A549 (cell line): ENCODE measurements around the gene SLC18A3. TPM values are rescaled to one million over a fixed set of nuclear protein-coding genes. Genes with fewer than 3 reads are reported as not detected.

Source experiments
- ATAC-seq, 2 experiments: fragments of 200-7000 bp in 1 of 2; fragments of >200 bp in 1 of 2; cut with Nextera tagmentation in 1 of 2; cut with Tn5 transposase in 1 of 2; 3 replicates each; pipeline versions ENCODE4 v1.8.0 to v1.9.1; 2018 to 2020; ENCODE audit warnings: mild to moderate bottlenecking in 1 of 2, moderate library complexity in 1 of 2
- CTCF ChIA-PET: fragments of 300-600 bp; sonication (Branson Sonifier 250); formaldehyde crosslinking; extraction: SDS; loops from one replicate; lab custom pipeline; 2021; ENCODE audit warnings: antibody characterized with exemption, inconsistent platforms; lab: Yijun Ruan, JAX
- POLR2A ChIA-PET: fragments of 350-600 bp; formaldehyde crosslinking; extraction: SDS; loops from one replicate; lab custom pipeline; 2021; ENCODE audit warnings: antibody characterized with exemption, inconsistent platforms; lab: Yijun Ruan, JAX
- DNase-seq, 2 experiments: peaks; one replicate each; pipeline versions ENCODE4 v3.0.0 to v3.0.0-alpha.2; 2011 to 2016; ENCODE audit warnings: low read depth in 1 of 2, low spot score in 1 of 2
- FAIRE-seq: peaks from 2 replicates; lab custom pipeline; 2011; peaks lifted over from hg19 to GRCh38; lab: Jason Lieb, UNC
- H3K27ac ChIP-seq, 2 experiments: fragments of >200 bp; sonication (Bioruptor Twin); formaldehyde crosslinking; 3 replicates each; pipeline ENCODE4 v1.5.1; 2016 to 2017
- H3K4me1 ChIP-seq: fragments of >200 bp; sonication (Bioruptor Twin); formaldehyde crosslinking; 3 replicates; pipeline ENCODE4 v1.6.1; 2016
- H3K4me2 ChIP-seq: fragments of >200 bp; sonication (Bioruptor Twin); formaldehyde crosslinking; 3 replicates; pipeline ENCODE4 v1.6.1; 2016
- H3K4me3 ChIP-seq: fragments of >200 bp; sonication (Bioruptor Twin); formaldehyde crosslinking; 3 replicates; pipeline ENCODE4 v1.5.1; 2016
- H3K9me3 ChIP-seq: fragments of >200 bp; sonication (Bioruptor Twin); formaldehyde crosslinking; 3 replicates; pipeline ENCODE4 v1.6.1; 2016
- ATOH8 ChIP-seq: fragments of 250-450 bp; sonication (Bioruptor Pico); IDR thresholded peaks from 2 replicates; pipeline ENCODE4 v1.5.0; 2020; ENCODE audit warnings: low read depth, mild to moderate bottlenecking, moderate library complexity
- CBX8 ChIP-seq: fragments of 200-600 bp; sonication (generic); IDR thresholded peaks from 2 replicates; pipeline ENCODE4 v1.6.1; 2016
- CHD4 ChIP-seq: fragments of 200-600 bp; sonication (generic); IDR thresholded peaks from 2 replicates; pipeline ENCODE4 v1.6.1; 2016; ENCODE audit warnings: antibody characterized with exemption, mild to moderate bottlenecking, borderline replicate concordance
- ESRRA ChIP-seq: fragments of 150-350 bp; IDR thresholded peaks from 2 replicates; pipeline ENCODE4 v1.6.1; 2014; ENCODE audit warnings: mild to moderate bottlenecking, low read length, borderline replicate concordance
- GATA3 ChIP-seq: IDR thresholded peaks from 2 replicates; pipeline ENCODE4 v1.6.1; 2012; ENCODE audit warnings: borderline replicate concordance
- HDAC2 ChIP-seq: fragments of 200-600 bp; sonication (generic); IDR thresholded peaks from 2 replicates; pipeline ENCODE4 v1.6.1; 2016
- HMGXB4 ChIP-seq: fragments of 250-450 bp; sonication (Bioruptor Pico); IDR thresholded peaks from 2 replicates; pipeline ENCODE4 v1.5.0; 2021; ENCODE audit warnings: mild to moderate bottlenecking, moderate library complexity, borderline replicate concordance
- JUN ChIP-seq, 2 experiments: fragments of >200 bp; sonication (Bioruptor Twin); formaldehyde crosslinking; IDR thresholded peaks; 2 replicates in 1 of 2; 3 replicates in 1 of 2; pipeline ENCODE4 v1.6.1; 2016 to 2017
- KDM5A ChIP-seq: fragments of 200-600 bp; sonication (generic); IDR thresholded peaks from 2 replicates; pipeline ENCODE4 v1.6.1; 2016; ENCODE audit warnings: antibody characterized with exemption, mild to moderate bottlenecking
- MAFK ChIP-seq: fragments of 450-650 bp; IDR thresholded peaks from 2 replicates; pipeline ENCODE4 v1.6.1; 2014; ENCODE audit not compliant: partially characterized antibody
- MYC ChIP-seq: IDR thresholded peaks from 2 replicates; pipeline ENCODE4 v1.6.1; 2012; ENCODE audit warnings: mild to moderate bottlenecking, inconsistent platforms, low read length, improper control_type of control experiment, borderline replicate concordance
- NR3C1 ChIP-seq: fragments of >200 bp; sonication (Bioruptor Twin); formaldehyde crosslinking; IDR thresholded peaks from 3 replicates; pipeline ENCODE4 v1.6.1; 2017
- POLR2A ChIP-seq: IDR thresholded peaks from 2 replicates; pipeline ENCODE4 v1.6.1; 2012; ENCODE audit warnings: mild to moderate bottlenecking, low read length
- TFCP2L1 ChIP-seq: fragments of 250-450 bp; sonication (Bioruptor Pico); IDR thresholded peaks from 2 replicates; pipeline ENCODE4 v1.5.0; 2021; ENCODE audit warnings: mild to moderate bottlenecking
- USF2 ChIP-seq: fragments of 450-650 bp; IDR thresholded peaks from 2 replicates; pipeline ENCODE4 v1.6.1; 2014; ENCODE audit warnings: antibody characterized with exemption
- ZC3H11A ChIP-seq: fragments of 450-650 bp; IDR thresholded peaks from 2 replicates; pipeline ENCODE4 v1.6.1; 2014; ENCODE audit warnings: antibody characterized with exemption, mild to moderate bottlenecking
- ZFP36 ChIP-seq: fragments of 450-650 bp; IDR thresholded peaks from 2 replicates; pipeline ENCODE4 v1.6.1; 2014; ENCODE audit warnings: borderline replicate concordance; ENCODE audit not compliant: partially characterized antibody
- ZNF302 ChIP-seq: fragments of 250-450 bp; sonication (Bioruptor Pico); IDR thresholded peaks from 2 replicates; pipeline ENCODE4 v1.9.0; 2021; ENCODE audit warnings: inconsistent platforms, mild to moderate bottlenecking, moderate library complexity
- WGBS: methylation state at CpG from one replicate; pipeline ENCODE4 v1.1.6; 2017; ENCODE audit errors: missing lambda C conversion rate; 5-methylcytosine and 5-hydroxymethylcytosine counted together
- polyA plus RNA-seq, 4 experiments: library from polyadenylated mRNA; depleted of rRNA in 3 of 4; stranded (reverse); fragments of >200 nt; fragmentation: RNase III in 1 of 4; extraction: RNeasy Plus Mini Kit Qiagen cat#74134 plus additional on column Dnase treatment in 1 of 4; gene quantifications; 2 replicates in 3 of 4; 3 replicates in 1 of 4; pipeline ENCODE4 v1.2.3, GENCODE V29; 2011 to 2017

SLC18A3 gene
- polyA plus RNA-seq, 2 of the 4 experiments (the other 2 are of a cell fraction) = not detected

GRCh38 chr10:49651039-49651835 lies 41.1 kb downstream of the SLC18A3 start:
- CTCF ChIA-PET = interaction anchor here (1.2 kb wide), 1 partner anchor 56 kb away, joined by 3 read pairs; no protein-coding TSS in a partner anchor
- no peaks in the 10 kb centered on the region for H3K4me1 ChIP-seq
- H3K4me3 ChIP-seq = no peak overlapping the region
- ATAC-seq (no peak), DNase-seq (no peak), FAIRE-seq (no peak)
- POLR2A ChIA-PET = no interaction called here
- WGBS = 40% methylated on average over 13 of the region's 15 CpGs
- H3K4me2 ChIP-seq = no peak overlapping the region
- H3K27ac ChIP-seq = no peak overlapping the region
- TF ChIP-seq HMGXB4 (CRISPR knock-in tag) = no peak
- no peak for TF ChIP-seq NR3C1
- TF ChIP-seq KDM5A = no peak
- no peak for TF ChIP-seq ATOH8
- no peak for TF ChIP-seq MYC
- no peak for TF ChIP-seq HDAC2
- TF ChIP-seq ESRRA = no peak
- TF ChIP-seq ZC3H11A = no peak
- TF ChIP-seq TFCP2L1 (CRISPR knock-in tag) = no peak
- TF ChIP-seq CHD4 = no peak
- no peak for TF ChIP-seq CBX8
- no peak for TF ChIP-seq MAFK
- no peak for TF ChIP-seq JUN (IDR thresholded peaks at IDR 0.05)
- TF ChIP-seq POLR2A = no peak
- TF ChIP-seq ZNF302 (CRISPR knock-in tag) = no peak
- no peaks in the 10 kb centered on the region for H3K9me3 ChIP-seq

GRCh38 chr10:49651917-49652316 lies 41.8 kb downstream of the SLC18A3 start:
- POLR2A ChIA-PET = no interaction called here
- FAIRE-seq = no peak

GRCh38 chr10:49652421-49653272 lies 42.5 kb downstream of the SLC18A3 start:
- TF ChIP-seq ZFP36 = no peak
- no peaks in the 10 kb centered on the region for H3K9me3 ChIP-seq
- H3K27ac ChIP-seq = no peak overlapping the region
- DNase-seq (no peak), ATAC-seq (no peak), FAIRE-seq (no peak)
- H3K4me2 ChIP-seq = no peak overlapping the region
- H3K4me3 ChIP-seq = no peak overlapping the region
- ChIA-PET POLR2A (no interaction called here), CTCF (interaction anchor here (1.8 kb wide), 1 partner anchor 9 kb away, joined by 5 read pairs; no protein-coding TSS in a partner anchor)
- H3K4me1 ChIP-seq = no peaks in the 10 kb centered on the region
- 52% methylated on average over 15 of the region's 15 CpGs for WGBS

More at GRCh38 chr10:49651917-49652316, 41.8 kb downstream of the SLC18A3 start:
- no peak for ATAC-seq
- H3K4me1 ChIP-seq = no peaks in the 10 kb centered on the region
- CTCF ChIA-PET = interaction anchor here (1.2 to 1.8 kb wide), 2 partner anchors 9 to 57 kb away, joined by 3 to 5 read pairs; no protein-coding TSS in a partner anchor
- DNase-seq = no peak
- no peak overlapping the region for H3K27ac ChIP-seq
- TF ChIP-seq USF2 = no peak
- no peak for TF ChIP-seq GATA3
- H3K4me3 ChIP-seq = no peak overlapping the region
- 0% methylated on average over 2 of the region's 2 CpGs for WGBS
- H3K9me3 ChIP-seq = no peaks in the 10 kb centered on the region
- H3K4me2 ChIP-seq = no peak overlapping the region
